Breast epithelium (tissue), 4 donors: ENCODE results near the gene GALNT7. TPM values are rescaled to one million over a fixed set of nuclear protein-coding genes. Genes with fewer than 3 reads are reported as not detected.

ENCODE experiments used
- DNase-seq, 2 donors: peaks; one replicate each; pipeline ENCODE4 v3.0.0-alpha.2; 2019; ENCODE audit warnings: low spot score in 2 of 2
- H3K27ac ChIP-seq, 2 donors: fragments of 200-600 bp; sonication (generic) in 1 of 2; one replicate each; pipeline ENCODE4 v1.5.1; 2016 to 2019; ENCODE audit warnings: mild to moderate bottlenecking in 1 of 2
- H3K27me3 ChIP-seq, 2 donors: fragments of 200-600 bp; sonication (generic) in 1 of 2; one replicate each; pipeline versions ENCODE4 v1.5.1 to v1.6.0; 2017 to 2019; ENCODE audit warnings: control low read depth in 1 of 2, mild to moderate bottlenecking in 1 of 2
- H3K36me3 ChIP-seq: fragments of 200-600 bp; one replicate; pipeline ENCODE4 v1.5.1; 2019
- H3K4me1 ChIP-seq, 2 donors: fragments of 200-600 bp; sonication (generic); one replicate each; pipeline ENCODE4 v1.5.1; 2016 to 2019; ENCODE audit warnings: control low read depth in 1 of 2
- H3K4me3 ChIP-seq, 3 donors: fragments of 200-600 bp; sonication (generic); 1 replicate in 2 of 3; 2 replicates in 1 of 3; pipeline ENCODE4 v1.5.1; 2016 to 2019; ENCODE audit warnings: mild to moderate bottlenecking in 3 of 3, moderate library complexity in 2 of 3
- H3K9me3 ChIP-seq, 2 donors: fragments of 200-600 bp; sonication (generic) in 1 of 2; one replicate each; pipeline ENCODE4 v1.5.1; 2016 to 2019; ENCODE audit warnings: control low read depth in 1 of 2
- CTCF ChIP-seq, 3 donors: fragments of 450-650 bp; IDR thresholded peaks; one replicate each; pipeline ENCODE4 v1.5.1; 2016 to 2017; ENCODE audit warnings: antibody characterized with exemption in 3 of 3, mild to moderate bottlenecking in 3 of 3, moderate library complexity in 3 of 3
- POLR2A ChIP-seq: fragments of 450-650 bp; IDR thresholded peaks from one replicate; pipeline ENCODE4 v1.6.1; 2016; ENCODE audit warnings: antibody characterized with exemption, mild to moderate bottlenecking, moderate library complexity
- POLR2AphosphoS5 ChIP-seq, 3 donors: sonication (generic); formaldehyde crosslinking; IDR thresholded peaks; one replicate each; pipeline ENCODE4 v1.6.1; 2017; ENCODE audit warnings: antibody characterized with exemption in 3 of 3
- intact Hi-C: fragments of 100-400 bp; cut with DNase I; formaldehyde crosslinking; loops from one replicate; pipeline ENCODE4 v1.15.1; 2023; ENCODE audit warnings: low total_unique reads
- total RNA-seq, 3 donors: library from RNA; depleted of rRNA; stranded (reverse); fragments of >200 nt; gene quantifications; one replicate each; pipeline ENCODE4 v1.1.0, GENCODE V29; 2016

GALNT7 gene
- total RNA-seq, 3 donors from 2014 or later, result 10.7 to 67.2 (median 52.2) TPM

- no peaks in the 10 kb centered on the region for H3K36me3 ChIP-seq
- H3K4me1 ChIP-seq, result no peaks in the 10 kb centered on the region
- H3K4me3 ChIP-seq, result no peak overlapping the region
- TF ChIP-seq POLR2A (no peak), CTCF (IDR thresholded peaks at IDR 0.05) (no peak), POLR2AphosphoS5 (IDR thresholded peaks at IDR 0.05) (no peak)
- H3K27ac ChIP-seq, result no peak overlapping the region
- no peak for DNase-seq
- intact Hi-C loops, result loop anchor here (10.0 kb wide), 1 partner anchor 459 kb away; no protein-coding TSS in a partner anchor
- H3K27me3 ChIP-seq, result no peaks in the 10 kb centered on the region
- no peaks in the 10 kb centered on the region for H3K9me3 ChIP-seq
Measured at GRCh38 chr4:173243321-173243720, 74.7 kb downstream of the GALNT7 start.

- H3K4me1 ChIP-seq, result no peaks in the 10 kb centered on the region
- intact Hi-C loops, result loop anchor here (10.0 kb wide), 1 partner anchor 459 kb away; no protein-coding TSS in a partner anchor
- no peak overlapping the region for H3K4me3 ChIP-seq
- H3K27me3 ChIP-seq, result no peaks in the 10 kb centered on the region
- H3K36me3 ChIP-seq, result no peaks in the 10 kb centered on the region
- TF ChIP-seq POLR2AphosphoS5 (IDR thresholded peaks at IDR 0.05) (no peak), CTCF (IDR thresholded peaks at IDR 0.05) (no peak), POLR2A (no peak)
- no peak overlapping the region for H3K27ac ChIP-seq
- H3K9me3 ChIP-seq, result no peaks in the 10 kb centered on the region
- no peak for DNase-seq
Measured at GRCh38 chr4:173243917-173244658, 75.5 kb downstream of the GALNT7 start.

DNA sequence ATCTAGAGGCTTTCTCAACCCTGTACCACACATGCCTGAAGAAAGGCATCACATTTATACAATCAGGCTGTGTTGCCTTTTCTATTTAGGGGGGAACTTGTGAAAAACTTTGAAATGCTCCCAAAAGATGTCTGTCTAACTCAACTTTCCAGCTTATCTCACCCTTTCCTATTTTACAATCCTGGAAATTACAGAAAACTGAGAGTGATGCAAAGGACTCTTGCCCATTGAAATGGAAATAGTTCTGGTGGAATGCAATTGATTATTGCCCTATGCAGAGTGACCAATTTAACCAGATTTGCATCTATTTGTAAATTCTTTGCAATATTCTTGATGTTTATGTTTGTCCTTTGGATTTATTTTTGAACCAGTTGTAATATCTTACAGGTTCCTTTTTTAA lies 77.3 kb downstream of the GALNT7 start:
- Histone ChIP-seq H3K4me1 (no peaks in the 10 kb centered on the region), H3K4me3 (no peak overlapping the region), H3K36me3 (no peaks in the 10 kb centered on the region), H3K9me3 (no peaks in the 10 kb centered on the region), H3K27ac (no peak overlapping the region), H3K27me3 (no peaks in the 10 kb centered on the region)
- TF ChIP-seq POLR2AphosphoS5 (IDR thresholded peaks at IDR 0.05) (no peak), POLR2A (no peak), CTCF (IDR thresholded peaks at IDR 0.05) (no peak)
- no peak for DNase-seq
- intact Hi-C loops, result loop anchor here (10.0 kb wide), 1 partner anchor 461 kb away; no protein-coding TSS in a partner anchor

DNA sequence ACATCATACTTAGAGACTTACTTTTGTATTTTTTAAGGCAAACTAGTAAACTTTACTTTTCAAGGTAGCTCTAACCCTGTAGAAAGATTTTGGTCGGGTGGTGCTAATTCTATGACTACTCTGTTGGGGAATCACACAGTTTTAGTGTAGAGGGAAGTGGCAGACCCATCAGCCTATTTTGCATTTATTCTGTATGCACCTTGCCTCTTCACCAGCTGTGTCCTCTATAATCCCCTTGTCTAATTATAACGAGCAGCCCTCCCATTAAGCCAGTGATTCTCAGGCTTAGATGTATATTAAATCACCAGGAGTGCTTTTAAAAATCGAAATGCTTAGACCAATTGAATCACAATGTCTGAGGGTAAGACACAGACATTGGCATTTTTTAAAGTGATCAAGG lies 78.1 kb downstream of the GALNT7 start:
- intact Hi-C loops, result loop anchor here (10.0 kb wide), 1 partner anchor 462 kb away; no protein-coding TSS in a partner anchor
- Histone ChIP-seq H3K4me3 (no peak overlapping the region), H3K27ac (no peak overlapping the region), H3K27me3 (no peaks in the 10 kb centered on the region), H3K36me3 (no peaks in the 10 kb centered on the region), H3K9me3 (no peaks in the 10 kb centered on the region), H3K4me1 (no peaks in the 10 kb centered on the region)
- no peak for DNase-seq
- TF ChIP-seq POLR2AphosphoS5 (IDR thresholded peaks at IDR 0.05) (no peak), POLR2A (no peak), CTCF (IDR thresholded peaks at IDR 0.05) (no peak)

- Histone ChIP-seq H3K36me3 (no peaks in the 10 kb centered on the region), H3K9me3 (no peaks in the 10 kb centered on the region), H3K4me1 (no peaks in the 10 kb centered on the region), H3K4me3 (no peak overlapping the region), H3K27ac (no peak overlapping the region), H3K27me3 (no peaks in the 10 kb centered on the region)
- intact Hi-C loops, result loop anchor here (10.0 kb wide), 1 partner anchor 463 kb away; no protein-coding TSS in a partner anchor
- DNase-seq, result no peak
- TF ChIP-seq POLR2AphosphoS5 (IDR thresholded peaks at IDR 0.05), result no peak
- TF ChIP-seq POLR2A, result no peak
- no peak for TF ChIP-seq CTCF (IDR thresholded peaks at IDR 0.05)
Measured at GRCh38 chr4:173247321-173247720, 78.7 kb downstream of the GALNT7 start.
